ENCODE data around the gene PRKCA.
A peak's percentile ranks its signal among the peaks of the same experiment; 100 is the strongest.

- TF ChIP-seq POLR2A (IDR thresholded peaks at IDR 0.05), result no peak
- TF ChIP-seq CTCF (IDR thresholded peaks at IDR 0.05), result peak; percentile 56 to 86 (median 78)
- peak in 1 of 2 donors; percentile 25 for TF ChIP-seq EP300 (IDR thresholded peaks at IDR 0.05)
Measured at GRCh38 chr17:66673668-66674276, 371.4 kb downstream of the PRKCA start.
